Measurements from ENCODE around the gene PNCK.

The PNCK gene

DNA sequence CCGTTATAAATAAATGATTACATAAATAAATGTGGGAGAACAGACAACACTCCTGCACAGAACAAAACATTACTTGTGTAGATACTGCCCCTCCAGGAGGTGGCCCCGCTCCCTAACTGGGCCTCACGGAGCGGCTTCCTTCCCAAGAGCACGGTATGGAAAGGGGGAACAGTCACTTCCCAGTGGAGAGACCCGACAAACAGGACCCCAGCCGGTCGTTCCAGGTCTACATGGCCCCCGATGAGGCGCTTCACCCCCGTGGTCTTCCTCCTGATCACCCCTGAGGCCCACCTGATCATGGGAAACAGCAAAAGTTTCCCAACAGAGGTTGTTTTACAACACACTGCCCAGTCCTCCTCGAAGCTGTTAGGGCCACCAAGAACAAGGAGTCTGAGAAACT, 7.6 kb upstream of the PNCK start:
- no peak for TF ChIP-seq TCF12 (IDR thresholded peaks at IDR 0.05; ENCODE audit: low read depth)
- no peak for TF ChIP-seq TAF1 (IDR thresholded peaks at IDR 0.05; ENCODE audit: low read depth)
- no peak for TF ChIP-seq CREB1 (IDR thresholded peaks at IDR 0.05; ENCODE audit: low read depth)
- TF ChIP-seq EP300 (IDR thresholded peaks at IDR 0.05; ENCODE audit: borderline replicate concordance), result no peak
- TF ChIP-seq NFIC (IDR thresholded peaks at IDR 0.05), result no peak
- no peak for TF ChIP-seq ZBTB7A (IDR thresholded peaks at IDR 0.05; ENCODE audit: low read depth)
- TF ChIP-seq EGR1 (IDR thresholded peaks at IDR 0.05), result no peak

- TF ChIP-seq CEBPB (IDR thresholded peaks at IDR 0.05) (no peak), RAD21 (IDR thresholded peaks at IDR 0.05; ENCODE audit: low read depth) (no peak), REST (IDR thresholded peaks at IDR 0.05; ENCODE audit: low read depth) (no peak), TEAD4 (IDR thresholded peaks at IDR 0.05) (no peak), ZBTB7A (IDR thresholded peaks at IDR 0.05; ENCODE audit: low read depth) (no peak), EP300 (IDR thresholded peaks at IDR 0.05; ENCODE audit: borderline replicate concordance) (no peak), TAF1 (IDR thresholded peaks at IDR 0.05; ENCODE audit: low read depth) (no peak), FOXM1 (IDR thresholded peaks at IDR 0.05; ENCODE audit: borderline replicate concordance, low read depth) (no peak), YY1 (IDR thresholded peaks at IDR 0.05; ENCODE audit: low read depth) (no peak), NFIC (IDR thresholded peaks at IDR 0.05) (no peak), TCF12 (IDR thresholded peaks at IDR 0.05; ENCODE audit: low read depth) (no peak), MAX (IDR thresholded peaks at IDR 0.05) (no peak), EGR1 (IDR thresholded peaks at IDR 0.05) (no peak), CREB1 (IDR thresholded peaks at IDR 0.05; ENCODE audit: low read depth) (no peak), USF1 (IDR thresholded peaks at IDR 0.05) (no peak)
Observed at GRCh38 chrX:153674219-153674851, 722 bp upstream of the PNCK start.

GRCh38 chrX:153672531-153673427, 834 bp downstream of the PNCK start:
- TF ChIP-seq EP300 (IDR thresholded peaks at IDR 0.05; ENCODE audit: borderline replicate concordance), result no peak
- TF ChIP-seq EGR1 (IDR thresholded peaks at IDR 0.05), result 0 out of 2 replicates have a peak, but pooled peaks have one; percentile 47

DNA sequence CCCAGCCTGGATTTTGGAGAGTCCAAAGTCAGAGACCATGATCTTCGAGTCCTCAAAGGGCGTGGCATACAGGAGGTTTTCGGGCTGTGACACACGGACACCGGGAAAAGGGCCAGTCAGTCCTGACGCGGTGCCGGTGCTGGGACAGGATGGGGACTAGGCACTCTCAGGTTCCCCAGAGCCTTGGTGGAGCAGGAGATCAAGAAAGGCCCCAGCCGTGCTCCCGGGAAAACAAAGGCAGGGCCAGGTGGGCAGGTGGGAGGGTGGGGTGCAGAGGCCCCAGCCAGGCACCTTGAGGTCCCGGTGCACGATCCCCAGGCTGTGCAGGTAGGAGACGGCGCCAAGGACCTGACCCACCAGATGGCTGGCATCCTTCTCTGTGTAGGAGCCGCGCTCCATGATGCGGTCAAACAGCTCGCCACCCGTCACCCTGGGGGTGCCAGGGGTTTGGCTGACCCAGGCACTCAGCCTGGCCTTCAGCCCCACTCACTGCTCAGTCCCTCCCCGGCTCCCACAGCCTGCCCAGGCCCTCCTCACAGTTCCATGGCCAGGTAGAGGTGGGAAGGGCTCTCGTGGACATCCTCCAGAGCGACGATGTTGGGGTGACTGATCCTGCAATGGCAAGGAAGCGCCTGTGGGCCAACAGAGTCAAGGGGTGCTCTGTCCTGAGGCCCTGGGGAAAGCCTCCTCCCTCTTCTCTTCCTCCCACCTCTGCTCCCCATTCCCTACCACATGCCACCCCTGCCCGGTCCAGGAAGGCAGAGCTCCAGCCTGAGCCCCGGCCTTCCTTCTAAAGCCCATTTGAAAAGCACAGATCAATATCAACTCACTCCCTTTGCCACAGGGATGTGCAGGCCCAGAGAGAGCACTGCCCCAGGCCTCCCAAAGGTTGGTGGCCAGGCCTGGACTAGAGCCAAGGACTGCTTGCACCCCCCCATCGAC, 1.8 kb downstream of the PNCK start:
- TF ChIP-seq EGR1 (IDR thresholded peaks at IDR 0.05) (no peak), USF1 (IDR thresholded peaks at IDR 0.05) (no peak), CREB1 (IDR thresholded peaks at IDR 0.05; ENCODE audit: low read depth) (no peak), EP300 (IDR thresholded peaks at IDR 0.05; ENCODE audit: borderline replicate concordance) (no peak), REST (IDR thresholded peaks at IDR 0.05; ENCODE audit: low read depth) (no peak)

- TF ChIP-seq TCF12 (IDR thresholded peaks at IDR 0.05; ENCODE audit: low read depth), result no peak
- TF ChIP-seq NFIC (IDR thresholded peaks at IDR 0.05), result no peak
- TF ChIP-seq ZBTB7A (IDR thresholded peaks at IDR 0.05; ENCODE audit: low read depth), result no peak
- TF ChIP-seq CREB1 (IDR thresholded peaks at IDR 0.05; ENCODE audit: low read depth), result no peak
- TF ChIP-seq RAD21 (IDR thresholded peaks at IDR 0.05; ENCODE audit: low read depth), result no peak
- no peak for TF ChIP-seq TEAD4 (IDR thresholded peaks at IDR 0.05)
- no peak for TF ChIP-seq MAX (IDR thresholded peaks at IDR 0.05)
- TF ChIP-seq CEBPB (IDR thresholded peaks at IDR 0.05), result no peak
- no peak for TF ChIP-seq REST (IDR thresholded peaks at IDR 0.05; ENCODE audit: low read depth)
- TF ChIP-seq TAF1 (IDR thresholded peaks at IDR 0.05; ENCODE audit: low read depth), result no peak
- TF ChIP-seq FOXM1 (IDR thresholded peaks at IDR 0.05; ENCODE audit: borderline replicate concordance, low read depth), result no peak
- no peak for TF ChIP-seq EP300 (IDR thresholded peaks at IDR 0.05; ENCODE audit: borderline replicate concordance)
- no peak for TF ChIP-seq EGR1 (IDR thresholded peaks at IDR 0.05)
- no peak for TF ChIP-seq USF1 (IDR thresholded peaks at IDR 0.05)
- no peak for TF ChIP-seq YY1 (IDR thresholded peaks at IDR 0.05; ENCODE audit: low read depth)
Observed at GRCh38 chrX:153670748-153671588, 2.6 kb downstream of the PNCK start.
